WTC11 (cell line): ENCODE measurements around the gene SMYD3. TPM values are rescaled to one million over a fixed set of nuclear protein-coding genes. Genes with fewer than 3 reads are reported as not detected.

Experiments used
- ATAC-seq: fragments of 200-7000 bp; cut with Tn5 transposase; 2 replicates; pipeline ENCODE4 v1.10.0; 2021; ENCODE audit warnings: mild to moderate bottlenecking, moderate library complexity
- CTCF ChIA-PET: fragments of 300-600 bp; sonication (Branson Sonifier 250); formaldehyde crosslinking; loops from one replicate; lab custom pipeline; 2021; ENCODE audit warnings: antibody characterized with exemption; lab: Charles Lee
- POLR2A ChIA-PET: fragments of 350-600 bp; sonication (Branson Sonifier 250); formaldehyde crosslinking; loops from one replicate; lab custom pipeline; 2021; ENCODE audit warnings: antibody characterized with exemption; lab: Charles Lee
- DNase-seq: peaks from one replicate; pipeline ENCODE4 v3.0.0; 2021; ENCODE audit warnings: low spot score
- H3K27ac Mint-ChIP-seq: 2 replicates; pipeline ENCODE4 v1.8.0; 2021; ENCODE audit warnings: mixed read lengths
- H3K27me3 Mint-ChIP-seq: 2 replicates; pipeline ENCODE4 v1.8.0; 2021; ENCODE audit warnings: low read depth, mild to moderate bottlenecking, moderate library complexity, mixed read lengths
- H3K36me3 Mint-ChIP-seq: 2 replicates; pipeline ENCODE4 v1.8.0; 2021; ENCODE audit warnings: mixed read lengths
- H3K4me1 Mint-ChIP-seq: 2 replicates; pipeline ENCODE4 v1.8.0; 2022; ENCODE audit warnings: mixed read lengths
- H3K4me3 Mint-ChIP-seq: 2 replicates; pipeline ENCODE4 v1.8.0; 2021; ENCODE audit warnings: mild to moderate bottlenecking, moderate library complexity, mixed read lengths
- H3K9me3 Mint-ChIP-seq: 2 replicates; pipeline ENCODE4 v1.8.0; 2021; ENCODE audit warnings: mixed read lengths
- AFF4 ChIP-seq: sonication (generic); formaldehyde crosslinking; IDR thresholded peaks from 2 replicates; pipeline ENCODE4 v1.8.1; 2023; ENCODE audit warnings: mild to moderate bottlenecking, missing genetic modification reagents, borderline replicate concordance
- ATF1 ChIP-seq: sonication (generic); formaldehyde crosslinking; IDR thresholded peaks from 2 replicates; pipeline ENCODE4 v1.8.1; 2023; ENCODE audit warnings: mild to moderate bottlenecking, moderate library complexity, missing genetic modification reagents
- ATF2 ChIP-seq: sonication (generic); formaldehyde crosslinking; IDR thresholded peaks from 2 replicates; pipeline ENCODE4 v1.8.1; 2022; ENCODE audit warnings: low read depth, missing genetic modification reagents, borderline replicate concordance
- ESRRA ChIP-seq: sonication (generic); formaldehyde crosslinking; IDR thresholded peaks from 2 replicates; pipeline ENCODE4 v1.8.1; 2022; ENCODE audit warnings: mild to moderate bottlenecking, missing genetic modification reagents, borderline replicate concordance
- ETV6 ChIP-seq: sonication (generic); formaldehyde crosslinking; IDR thresholded peaks from 2 replicates; pipeline ENCODE4 v1.8.1; 2022; ENCODE audit warnings: mild to moderate bottlenecking, missing genetic modification reagents
- FOXJ3 ChIP-seq: sonication (generic); formaldehyde crosslinking; IDR thresholded peaks from 2 replicates; pipeline ENCODE4 v1.9.0; 2021; ENCODE audit warnings: missing genetic modification reagents, mild to moderate bottlenecking, borderline replicate concordance
- FOXP4 ChIP-seq: sonication (generic); formaldehyde crosslinking; IDR thresholded peaks from 2 replicates; pipeline ENCODE4 v1.8.0; 2022; ENCODE audit warnings: mild to moderate bottlenecking, missing genetic modification reagents
- GABPB1 ChIP-seq: sonication (generic); formaldehyde crosslinking; IDR thresholded peaks from 2 replicates; pipeline ENCODE4 v1.8.1; 2023; ENCODE audit warnings: mild to moderate bottlenecking, missing genetic modification reagents
- IRF2 ChIP-seq: sonication (generic); formaldehyde crosslinking; IDR thresholded peaks from 2 replicates; pipeline ENCODE4 v1.8.0; 2022; ENCODE audit warnings: low read depth, missing genetic modification reagents, borderline replicate concordance
- NFATC4 ChIP-seq: fragments of 250-450 bp; sonication (Bioruptor Pico); IDR thresholded peaks from 2 replicates; pipeline ENCODE4 v1.9.0; 2021; ENCODE audit warnings: mild to moderate bottlenecking
- NR1H2 ChIP-seq: sonication (generic); formaldehyde crosslinking; IDR thresholded peaks from 2 replicates; pipeline ENCODE4 v1.9.0; 2021; ENCODE audit warnings: mild to moderate bottlenecking, moderate library complexity, missing genetic modification reagents
- OVOL2 ChIP-seq: fragments of 250-450 bp; sonication (Bioruptor Pico); IDR thresholded peaks from 2 replicates; pipeline ENCODE4 v1.9.0; 2021; ENCODE audit warnings: mild to moderate bottlenecking, borderline replicate concordance
- RELA ChIP-seq: sonication (generic); formaldehyde crosslinking; IDR thresholded peaks from 2 replicates; pipeline ENCODE4 v1.8.1; 2022; ENCODE audit warnings: missing genetic modification reagents, mild to moderate bottlenecking, borderline replicate concordance
- SMAD3 ChIP-seq: sonication (generic); formaldehyde crosslinking; IDR thresholded peaks from 2 replicates; pipeline ENCODE4 v1.8.0; 2022; ENCODE audit warnings: missing genetic modification reagents, mild to moderate bottlenecking, borderline replicate concordance
- SP1 ChIP-seq: sonication (generic); formaldehyde crosslinking; conservative IDR thresholded peaks from 2 replicates; pipeline ENCODE4 v1.8.1; 2022; ENCODE audit warnings: missing genetic modification reagents
- ZNF138 ChIP-seq: sonication (generic); formaldehyde crosslinking; conservative IDR thresholded peaks from 2 replicates; pipeline ENCODE4 v1.8.1; 2022; ENCODE audit warnings: mild to moderate bottlenecking, moderate library complexity, missing genetic modification reagents
- ZNF317 ChIP-seq: sonication (generic); formaldehyde crosslinking; IDR thresholded peaks from 2 replicates; pipeline ENCODE4 v1.8.1; 2023; ENCODE audit warnings: low read depth, mild to moderate bottlenecking, moderate library complexity, missing genetic modification reagents, borderline replicate concordance
- ZNF512 ChIP-seq: sonication (generic); formaldehyde crosslinking; IDR thresholded peaks from 2 replicates; pipeline ENCODE4 v1.8.1; 2022; ENCODE audit warnings: missing genetic modification reagents, borderline replicate concordance
- total RNA-seq: library from RNA; stranded (reverse); gene quantifications from 3 replicates; pipeline ENCODE4 v1.2.3, GENCODE V29; 2021
- TF ChIP-seq, protein P1 (sequence below): fragments of 250-450 bp; sonication (Bioruptor Pico); IDR thresholded peaks from 2 replicates; pipeline ENCODE4 v2.1.2; 2022; ENCODE audit warnings: mild to moderate bottlenecking, moderate library complexity
- TF ChIP-seq, protein P2 (sequence below): sonication (generic); formaldehyde crosslinking; IDR thresholded peaks from 2 replicates; pipeline ENCODE4 v1.8.0; 2022; ENCODE audit warnings: mild to moderate bottlenecking, missing genetic modification reagents
- TF ChIP-seq, protein P3 (sequence below): sonication (generic); formaldehyde crosslinking; IDR thresholded peaks from 2 replicates; pipeline ENCODE4 v1.8.1; 2023; ENCODE audit warnings: mild to moderate bottlenecking, missing genetic modification reagents, moderate library complexity

The SMYD3 gene
- total RNA-seq, 1 experiment from 2014 or later = 21.4 TPM

DNA sequence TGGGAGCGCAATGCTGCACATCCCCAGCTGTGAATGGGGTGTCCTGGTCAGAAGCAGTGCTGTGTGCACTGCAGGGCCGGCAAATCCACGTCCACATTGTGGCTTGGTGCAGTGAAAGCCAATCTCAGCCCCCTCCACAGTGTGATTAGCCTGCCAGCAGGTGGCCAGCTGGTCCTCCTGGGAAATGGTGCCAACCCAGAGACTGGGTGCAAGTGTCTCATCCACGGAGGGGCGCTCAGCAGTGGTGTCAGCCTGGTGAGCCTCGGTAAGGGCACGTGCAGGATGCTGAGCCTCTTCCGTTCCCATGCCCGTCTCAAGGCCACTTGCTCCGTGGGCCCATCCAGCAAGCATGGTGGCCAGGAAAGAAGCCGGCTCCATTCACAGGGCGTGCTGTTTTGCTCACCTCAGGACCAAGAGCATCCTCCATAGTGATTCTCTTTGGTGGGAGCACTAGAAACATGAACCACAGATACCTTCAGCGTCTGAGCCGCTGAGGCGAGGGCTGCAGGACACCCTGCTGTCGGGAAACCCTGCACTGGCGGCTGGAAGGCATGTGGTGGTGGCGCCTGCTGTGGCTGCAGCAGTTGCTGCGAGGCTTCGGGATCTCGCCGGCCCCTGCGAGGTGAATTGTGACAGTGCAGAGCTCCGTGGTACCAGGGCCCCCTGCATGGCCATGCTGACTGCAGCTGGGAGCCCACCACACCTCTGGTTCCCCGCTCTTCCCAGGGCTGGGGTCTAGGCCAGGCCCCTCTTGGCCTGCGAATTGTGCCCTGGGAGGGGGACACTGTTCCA lies 2.0 kb upstream of the SMYD3 start (continued):
- no peak for TF ChIP-seq ZNF512 (CRISPR knock-in tag)
- TF ChIP-seq ESRRA (CRISPR knock-in tag) = no peak
- no peak for TF ChIP-seq ETV6
- no peak for TF ChIP-seq ZNF317 (CRISPR knock-in tag)
- TF ChIP-seq ZNF138 (CRISPR knock-in tag) = no peak
- TF ChIP-seq, protein P1, sequence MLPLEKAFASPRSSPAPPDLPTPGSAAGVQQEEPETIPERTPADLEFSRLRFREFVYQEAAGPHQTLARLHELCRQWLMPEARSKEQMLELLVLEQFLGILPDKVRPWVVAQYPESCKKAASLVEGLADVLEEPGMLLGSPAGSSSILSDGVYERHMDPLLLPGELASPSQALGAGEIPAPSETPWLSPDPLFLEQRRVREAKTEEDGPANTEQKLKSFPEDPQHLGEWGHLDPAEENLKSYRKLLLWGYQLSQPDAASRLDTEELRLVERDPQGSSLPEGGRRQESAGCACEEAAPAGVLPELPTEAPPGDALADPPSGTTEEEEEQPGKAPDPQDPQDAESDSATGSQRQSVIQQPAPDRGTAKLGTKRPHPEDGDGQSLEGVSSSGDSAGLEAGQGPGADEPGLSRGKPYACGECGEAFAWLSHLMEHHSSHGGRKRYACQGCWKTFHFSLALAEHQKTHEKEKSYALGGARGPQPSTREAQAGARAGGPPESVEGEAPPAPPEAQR (CRISPR knock-in tag) = no peak
- no peak for TF ChIP-seq ATF1 (CRISPR knock-in tag)
- TF ChIP-seq ATF2 (CRISPR knock-in tag) = no peak
- TF ChIP-seq RELA (CRISPR knock-in tag) = no peak
- TF ChIP-seq NR1H2 (CRISPR knock-in tag) = no peak
- no peak for TF ChIP-seq OVOL2

- Mint-ChIP-seq H3K4me3 (peak overlapping the region; percentile 86), H3K27ac (no peak overlapping the region), H3K4me1 (peaks cover 10% of the 10 kb centered on the region), H3K36me3 (no peaks in the 10 kb centered on the region), H3K27me3 (peaks cover 4% of the 10 kb centered on the region; the same call in 1 of the 2 replicates), H3K9me3 (no peaks in the 10 kb centered on the region)
- ChIA-PET CTCF (interaction anchor here (1.0 to 2.1 kb wide), 2 partner anchors 9 to 23 kb away, joined by 3 to 5 read pairs; no protein-coding TSS in a partner anchor), POLR2A (interaction anchor here (1.0 kb wide), 1 partner anchor 15 kb away, joined by 4 read pairs; no protein-coding TSS in a partner anchor)
- ATAC-seq = peak; percentile 10; the same call in 1 of the 2 replicates
- no peak for DNase-seq
- TF ChIP-seq RELA (CRISPR knock-in tag) = no peak
- TF ChIP-seq, protein P2, sequence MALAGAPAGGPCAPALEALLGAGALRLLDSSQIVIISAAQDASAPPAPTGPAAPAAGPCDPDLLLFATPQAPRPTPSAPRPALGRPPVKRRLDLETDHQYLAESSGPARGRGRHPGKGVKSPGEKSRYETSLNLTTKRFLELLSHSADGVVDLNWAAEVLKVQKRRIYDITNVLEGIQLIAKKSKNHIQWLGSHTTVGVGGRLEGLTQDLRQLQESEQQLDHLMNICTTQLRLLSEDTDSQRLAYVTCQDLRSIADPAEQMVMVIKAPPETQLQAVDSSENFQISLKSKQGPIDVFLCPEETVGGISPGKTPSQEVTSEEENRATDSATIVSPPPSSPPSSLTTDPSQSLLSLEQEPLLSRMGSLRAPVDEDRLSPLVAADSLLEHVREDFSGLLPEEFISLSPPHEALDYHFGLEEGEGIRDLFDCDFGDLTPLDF (CRISPR knock-in tag) = no peak
- TF ChIP-seq IRF2 = no peak
- no peak for TF ChIP-seq FOXJ3 (CRISPR knock-in tag)
- no peak for TF ChIP-seq AFF4 (CRISPR knock-in tag)
- TF ChIP-seq NR1H2 (CRISPR knock-in tag) = no peak
- TF ChIP-seq, protein P3, sequence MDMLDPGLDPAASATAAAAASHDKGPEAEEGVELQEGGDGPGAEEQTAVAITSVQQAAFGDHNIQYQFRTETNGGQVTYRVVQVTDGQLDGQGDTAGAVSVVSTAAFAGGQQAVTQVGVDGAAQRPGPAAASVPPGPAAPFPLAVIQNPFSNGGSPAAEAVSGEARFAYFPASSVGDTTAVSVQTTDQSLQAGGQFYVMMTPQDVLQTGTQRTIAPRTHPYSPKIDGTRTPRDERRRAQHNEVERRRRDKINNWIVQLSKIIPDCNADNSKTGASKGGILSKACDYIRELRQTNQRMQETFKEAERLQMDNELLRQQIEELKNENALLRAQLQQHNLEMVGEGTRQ (CRISPR knock-in tag) = no peak
- TF ChIP-seq NFATC4 (CRISPR knock-in tag) = no peak
- TF ChIP-seq SP1 (CRISPR knock-in tag) = no peak
- no peak for TF ChIP-seq SMAD3 (CRISPR knock-in tag)
- TF ChIP-seq FOXP4 (CRISPR knock-in tag) = no peak
- TF ChIP-seq GABPB1 = no peak
These were observed 759 bp downstream of the SMYD3 start for GRCh38 chr1:246506367-246506673.
